ENCODE measurements around the gene EVX1. TPM values are rescaled to one million over a fixed set of nuclear protein-coding genes. Genes with fewer than 3 reads are reported as not detected.

The EVX1 gene
- total and polyA plus RNA-seq, 2 of the 13 experiments (the other 11 are each of a cell fraction or from before 2014, with no cell fraction given): not detected

DNA sequence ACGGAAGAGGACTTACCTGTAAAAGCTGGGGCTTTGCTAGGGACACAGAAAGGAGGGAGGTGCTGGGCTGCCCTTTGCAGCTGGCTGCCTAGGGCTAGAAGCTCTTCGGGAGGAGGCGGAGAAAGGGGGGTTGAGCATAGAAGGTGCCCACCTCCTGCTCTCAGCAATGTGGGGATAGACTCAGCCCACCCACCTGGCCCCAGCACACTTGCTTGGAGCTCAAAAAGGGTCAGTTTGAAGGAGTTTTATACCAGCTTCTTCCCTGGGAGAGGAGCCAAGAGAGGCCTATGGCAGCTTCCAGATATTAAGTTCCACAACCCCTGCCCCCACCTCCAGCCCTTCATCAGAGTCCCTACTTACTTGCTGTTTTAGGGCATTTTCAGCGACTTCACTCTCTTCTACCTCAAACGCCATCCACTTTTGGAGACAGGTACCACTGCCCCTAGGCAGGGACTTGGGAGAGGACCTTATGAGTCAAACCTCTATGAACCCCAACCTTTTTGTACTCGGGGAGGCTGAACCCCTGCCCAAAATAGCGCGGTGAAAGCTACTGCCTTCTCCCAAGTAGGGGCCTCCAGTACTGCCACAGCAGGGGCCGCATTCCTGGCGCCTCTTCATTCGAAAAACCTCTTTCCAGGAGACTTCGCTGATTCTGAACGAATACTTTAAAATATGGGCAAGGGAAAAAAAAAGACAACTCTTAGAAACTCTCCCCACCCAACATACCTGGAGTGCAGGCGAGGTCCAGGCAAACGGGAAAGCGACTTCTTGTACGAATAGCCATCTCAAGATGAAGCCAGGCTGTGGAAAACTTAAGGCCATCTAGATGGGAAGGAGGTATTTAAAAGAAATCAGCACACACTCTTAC, 1.2 kb upstream of the EVX1 start:
- CTCF ChIA-PET (ENCODE audit: low intra/inter-chr PET ratio, low total read pairs): no interaction called here
- Histone ChIP-seq H3K4me1 (ENCODE audit: insufficient read depth, low read length) (no peaks in the 10 kb centered on the region), H3K27ac (ENCODE audit: extremely low read length, insufficient read depth, low read length) (no peak overlapping the region), H3K4me3 (replicated peaks in 1 of 3; ENCODE audit: insufficient read depth in 1 of 3, low read depth in 2 of 3, low read length in 3 of 3) (no peak overlapping the region), H3K9me3 (ENCODE audit: low read length) (no peaks in the 10 kb centered on the region), H4K20me1 (ENCODE audit: insufficient read depth, low read length) (no peaks in the 10 kb centered on the region), H3K36me3 (replicated peaks in 1 of 2; ENCODE audit: control insufficient read depth in 1 of 2, insufficient read depth in 2 of 2, low read length in 2 of 2) (no peaks in the 10 kb centered on the region), H3K27me3 (ENCODE audit: control insufficient read depth in 1 of 2, insufficient read depth in 2 of 2, low read length in 2 of 2) (peaks cover 8 to 86% of the 10 kb centered on the region in 2 experiments; a peak in 3 of 5 replicates), H3K4me2 (ENCODE audit: low read depth, low read length) (no peak overlapping the region), H3K79me2 (ENCODE audit: insufficient read depth, low read length) (no peaks in the 10 kb centered on the region), H2AFZ (ENCODE audit: low read length) (no peak overlapping the region), H3K9ac (ENCODE audit: insufficient read depth, low read depth, low read length) (no peak overlapping the region)
- no peak for FAIRE-seq
- in situ Hi-C loops (cut with HindIII; ENCODE audit: extremely low pct_ligation_motif_present, low pct_unique_long_range_greater_than_20kb): no loop called here
- intact Hi-C loops (cut with micrococcal nuclease; ENCODE audit: unreplicated experiment): no loop called here
- TF ChIP-seq, protein P1, sequence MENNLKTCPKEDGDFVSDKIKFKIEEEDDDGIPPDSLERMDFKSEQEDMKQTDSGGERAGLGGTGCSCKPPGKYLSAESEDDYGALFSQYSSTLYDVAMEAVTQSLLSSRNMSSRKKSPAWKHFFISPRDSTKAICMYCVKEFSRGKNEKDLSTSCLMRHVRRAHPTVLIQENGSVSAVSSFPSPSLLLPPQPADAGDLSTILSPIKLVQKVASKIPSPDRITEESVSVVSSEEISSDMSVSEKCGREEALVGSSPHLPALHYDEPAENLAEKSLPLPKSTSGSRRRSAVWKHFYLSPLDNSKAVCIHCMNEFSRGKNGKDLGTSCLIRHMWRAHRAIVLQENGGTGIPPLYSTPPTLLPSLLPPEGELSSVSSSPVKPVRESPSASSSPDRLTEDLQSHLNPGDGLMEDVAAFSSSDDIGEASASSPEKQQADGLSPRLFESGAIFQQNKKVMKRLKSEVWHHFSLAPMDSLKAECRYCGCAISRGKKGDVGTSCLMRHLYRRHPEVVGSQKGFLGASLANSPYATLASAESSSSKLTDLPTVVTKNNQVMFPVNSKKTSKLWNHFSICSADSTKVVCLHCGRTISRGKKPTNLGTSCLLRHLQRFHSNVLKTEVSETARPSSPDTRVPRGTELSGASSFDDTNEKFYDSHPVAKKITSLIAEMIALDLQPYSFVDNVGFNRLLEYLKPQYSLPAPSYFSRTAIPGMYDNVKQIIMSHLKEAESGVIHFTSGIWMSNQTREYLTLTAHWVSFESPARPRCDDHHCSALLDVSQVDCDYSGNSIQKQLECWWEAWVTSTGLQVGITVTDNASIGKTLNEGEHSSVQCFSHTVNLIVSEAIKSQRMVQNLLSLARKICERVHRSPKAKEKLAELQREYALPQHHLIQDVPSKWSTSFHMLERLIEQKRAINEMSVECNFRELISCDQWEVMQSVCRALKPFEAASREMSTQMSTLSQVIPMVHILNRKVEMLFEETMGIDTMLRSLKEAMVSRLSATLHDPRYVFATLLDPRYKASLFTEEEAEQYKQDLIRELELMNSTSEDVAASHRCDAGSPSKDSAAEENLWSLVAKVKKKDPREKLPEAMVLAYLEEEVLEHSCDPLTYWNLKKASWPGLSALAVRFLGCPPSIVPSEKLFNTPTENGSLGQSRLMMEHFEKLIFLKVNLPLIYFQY (CRISPR knock-in tag; IDR thresholded peaks at IDR 0.05; ENCODE audit: borderline replicate concordance): no peak
- no peak for TF ChIP-seq HDAC6 (IDR thresholded peaks at IDR 0.05; ENCODE audit: low read depth, low read length)
- no peak for TF ChIP-seq ZNF614 (CRISPR knock-in tag; IDR thresholded peaks at IDR 0.05; ENCODE audit: borderline replicate concordance)
- TF ChIP-seq ZNF121 (CRISPR knock-in tag; IDR thresholded peaks at IDR 0.05): no peak
- TF ChIP-seq ZNF724P (CRISPR knock-in tag; IDR thresholded peaks at IDR 0.05; ENCODE audit: borderline replicate concordance): no peak
- no peak for TF ChIP-seq PBX2 (CRISPR knock-in tag; IDR thresholded peaks at IDR 0.05)
- TF ChIP-seq GTF2F1 (IDR thresholded peaks at IDR 0.05; ENCODE audit: low read length): no peak
- TF ChIP-seq, protein P2, sequence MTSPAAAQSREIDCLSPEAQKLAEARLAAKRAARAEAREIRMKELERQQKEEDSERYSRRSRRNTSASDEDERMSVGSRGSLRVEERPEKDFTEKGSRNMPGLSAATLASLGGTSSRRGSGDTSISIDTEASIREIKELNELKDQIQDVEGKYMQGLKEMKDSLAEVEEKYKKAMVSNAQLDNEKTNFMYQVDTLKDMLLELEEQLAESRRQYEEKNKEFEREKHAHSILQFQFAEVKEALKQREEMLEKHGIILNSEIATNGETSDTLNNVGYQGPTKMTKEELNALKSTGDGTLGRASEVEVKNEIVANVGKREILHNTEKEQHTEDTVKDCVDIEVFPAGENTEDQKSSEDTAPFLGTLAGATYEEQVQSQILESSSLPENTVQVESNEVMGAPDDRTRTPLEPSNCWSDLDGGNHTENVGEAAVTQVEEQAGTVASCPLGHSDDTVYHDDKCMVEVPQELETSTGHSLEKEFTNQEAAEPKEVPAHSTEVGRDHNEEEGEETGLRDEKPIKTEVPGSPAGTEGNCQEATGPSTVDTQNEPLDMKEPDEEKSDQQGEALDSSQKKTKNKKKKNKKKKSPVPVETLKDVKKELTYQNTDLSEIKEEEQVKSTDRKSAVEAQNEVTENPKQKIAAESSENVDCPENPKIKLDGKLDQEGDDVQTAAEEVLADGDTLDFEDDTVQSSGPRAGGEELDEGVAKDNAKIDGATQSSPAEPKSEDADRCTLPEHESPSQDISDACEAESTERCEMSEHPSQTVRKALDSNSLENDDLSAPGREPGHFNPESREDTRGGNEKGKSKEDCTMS (CRISPR knock-in tag; conservative IDR thresholded peaks at IDR 0.05): no peak
- TF ChIP-seq RORA (CRISPR knock-in tag; IDR thresholded peaks at IDR 0.05): no peak
- TF ChIP-seq ZBTB21 (CRISPR knock-in tag; IDR thresholded peaks at IDR 0.05): no peak
- no peak for TF ChIP-seq GPN1 (CRISPR knock-in tag; IDR thresholded peaks at IDR 0.05; ENCODE audit: borderline replicate concordance)
- TF ChIP-seq ZNF251 (CRISPR knock-in tag; IDR thresholded peaks at IDR 0.05): no peak
- 60% methylated on average over 17 of the region's 17 CpGs for WGBS (ENCODE audit: low lambda C conversion rate)
- no peak for ATAC-seq
- DNase-seq (ENCODE audit: low spot score): no peak
- POLR2A ChIA-PET: no interaction called here
- BruUV-seq (replicated peaks): no TSS peak
